IMR-90 (cell line): ENCODE results near the gene MTR. TPM values are rescaled to one million over a fixed set of nuclear protein-coding genes. Genes with fewer than 3 reads are reported as not detected.

Source experiments
- ATAC-seq: fragments of 200-7000 bp; cut with Tn5 transposase; 2 replicates; pipeline ENCODE4 v1.9.1; 2020; ENCODE audit warnings: low read depth, mild to moderate bottlenecking, moderate library complexity
- BruUV-seq: library from RNA; stranded (reverse); fragments of 400-500 nt; replicated peaks from 2 replicates; lab custom pipeline; 2021; lab: Mats Ljungman, UMichigan
- CTCF ChIA-PET: fragments of 300-600 bp; formaldehyde crosslinking; extraction: SDS; loops from one replicate; lab custom pipeline; 2021; ENCODE audit warnings: antibody characterized with exemption; lab: Yijun Ruan, JAX
- POLR2A ChIA-PET: fragments of 300-600 bp; sonication (Branson Sonifier 250); formaldehyde crosslinking; loops from one replicate; lab custom pipeline; 2022; ENCODE audit warnings: antibody characterized with exemption; ENCODE audit not compliant: unreplicated experiment; lab: Charles Lee
- DNase-seq: peaks from one replicate; pipeline ENCODE4 v3.0.0; 2013
- H2AFZ ChIP-seq: replicated peaks from 2 replicates; pipeline ENCODE3; 2013; ENCODE audit warnings: low read length, mild to moderate bottlenecking; ENCODE audit not compliant: poor library complexity
- H2AK5ac ChIP-seq: 2 replicates; pipeline ENCODE4 v1.6.1; 2013; ENCODE audit warnings: low read depth, low read length, inconsistent platforms
- H2AK9ac ChIP-seq: replicated peaks from 2 replicates; pipeline ENCODE3; 2013; ENCODE audit warnings: mild to moderate bottlenecking, low read depth, low read length, moderate library complexity; ENCODE audit not compliant: poor library complexity
- H2BK120ac ChIP-seq: 2 replicates; pipeline ENCODE4 v1.6.1; 2013; ENCODE audit warnings: low read depth, low read length, inconsistent platforms
- H2BK15ac ChIP-seq: 3 replicates; pipeline ENCODE4 v1.6.1; 2013; ENCODE audit warnings: low read depth, low read length, inconsistent platforms
- H2BK20ac ChIP-seq: 2 replicates; pipeline ENCODE4 v1.6.1; 2013; ENCODE audit warnings: low read depth, mild to moderate bottlenecking, inconsistent platforms, low read length, moderate library complexity
- H2BK5ac ChIP-seq: 2 replicates; pipeline ENCODE4 v1.6.1; 2013; ENCODE audit warnings: mild to moderate bottlenecking, low read depth, low read length, inconsistent platforms; ENCODE audit not compliant: poor library complexity, severe bottlenecking
- H3K14ac ChIP-seq: replicated peaks from 2 replicates; pipeline ENCODE4 v1.6.1; 2013; ENCODE audit warnings: low read depth, low read length, inconsistent platforms
- H3K18ac ChIP-seq: 2 replicates; pipeline ENCODE4 v1.6.1; 2013; ENCODE audit warnings: low read depth, low read length, control low read depth
- H3K23ac ChIP-seq: 2 replicates; pipeline ENCODE4 v1.6.1; 2013; ENCODE audit warnings: low read depth, low read length, inconsistent platforms
- H3K27ac ChIP-seq: 2 replicates; pipeline ENCODE4 v1.5.1; 2013; ENCODE audit warnings: mild to moderate bottlenecking, control low read depth, low read length; ENCODE audit not compliant: insufficient read depth
- H3K27me3 ChIP-seq: 2 replicates; pipeline ENCODE4 v1.6.1; 2013; ENCODE audit warnings: low read length; ENCODE audit not compliant: control insufficient read depth, insufficient read depth
- H3K36me3 ChIP-seq: 2 replicates; pipeline ENCODE4 v1.6.1; 2013; ENCODE audit warnings: low read length, mixed read lengths; ENCODE audit not compliant: control insufficient read depth, insufficient read depth
- H3K4ac ChIP-seq: 2 replicates; pipeline ENCODE4 v1.6.1; 2013; ENCODE audit warnings: low read depth, low read length, inconsistent platforms
- H3K4me1 ChIP-seq: 2 replicates; pipeline ENCODE4 v1.6.1; 2013; ENCODE audit warnings: low read length, mixed read lengths; ENCODE audit not compliant: control insufficient read depth, insufficient read depth
- H3K4me2 ChIP-seq: 2 replicates; pipeline ENCODE4 v1.6.1; 2013; ENCODE audit warnings: low read depth, mild to moderate bottlenecking, control low read depth, low read length, moderate library complexity
- H3K4me3 ChIP-seq: 2 replicates; pipeline ENCODE4 v1.5.1; 2013; ENCODE audit warnings: low read depth, mild to moderate bottlenecking, control low read depth, low read length, moderate library complexity; ENCODE audit not compliant: insufficient read depth
- H3K56ac ChIP-seq: 2 replicates; pipeline ENCODE4 v1.6.1; 2013; ENCODE audit warnings: low read length, inconsistent platforms; ENCODE audit not compliant: insufficient read depth; ENCODE audit errors: extremely low read depth
- H3K79me1 ChIP-seq, 2 experiments: 2 replicates each; pipeline ENCODE4 v1.6.1; 2013; ENCODE audit warnings: low read length in 2 of 2, inconsistent platforms in 1 of 2, low read depth in 1 of 2
- H3K9ac ChIP-seq: 2 replicates; pipeline ENCODE4 v1.6.1; 2013; ENCODE audit warnings: low read depth, low read length, control low read depth
- H3K9me1 ChIP-seq: 2 replicates; pipeline ENCODE4 v1.6.1; 2013; ENCODE audit warnings: low read length, inconsistent platforms; ENCODE audit not compliant: insufficient read depth
- H3K9me3 ChIP-seq: 2 replicates; pipeline ENCODE4 v1.6.1; 2013; ENCODE audit warnings: low read length; ENCODE audit not compliant: control insufficient read depth, insufficient read depth
- H4K20me1 ChIP-seq: 2 replicates; pipeline ENCODE4 v1.6.1; 2013; ENCODE audit warnings: low read length, inconsistent platforms; ENCODE audit not compliant: insufficient read depth
- H4K5ac ChIP-seq: 2 replicates; pipeline ENCODE4 v1.6.1; 2013; ENCODE audit warnings: mild to moderate bottlenecking, low read depth, low read length, control low read depth
- H4K8ac ChIP-seq, 2 experiments: 2 replicates each; pipeline ENCODE4 v1.6.1; 2013; ENCODE audit warnings: low read depth in 2 of 2, low read length in 2 of 2, control low read depth in 1 of 2, inconsistent platforms in 1 of 2
- H4K91ac ChIP-seq: 2 replicates; pipeline ENCODE4 v1.6.1; 2013; ENCODE audit warnings: low read depth, low read length, inconsistent platforms; ENCODE audit not compliant: insufficient read depth
- CEBPB ChIP-seq: IDR thresholded peaks from 2 replicates; pipeline ENCODE4 v1.6.1; 2012; ENCODE audit warnings: low read depth, low read length, improper control_type of control experiment
- CHD1 ChIP-seq: IDR thresholded peaks from 2 replicates; pipeline ENCODE4 v1.6.1; 2012; ENCODE audit warnings: low read depth, low read length, improper control_type of control experiment
- CTCF ChIP-seq: conservative IDR thresholded peaks from 2 replicates; pipeline ENCODE4 v1.5.1; 2012; ENCODE audit warnings: mild to moderate bottlenecking, low read depth, low read length, improper control_type of control experiment
- ELK1 ChIP-seq: fragments of 150-350 bp; IDR thresholded peaks from 2 replicates; pipeline ENCODE4 v1.6.1; 2016; ENCODE audit warnings: low read depth, mild to moderate bottlenecking, low read length, moderate library complexity, borderline replicate concordance
- FOS ChIP-seq: fragments of 150-350 bp; IDR thresholded peaks from 2 replicates; pipeline ENCODE4 v1.6.1; 2016; ENCODE audit warnings: low read depth, low read length
- MAFK ChIP-seq: IDR thresholded peaks from 2 replicates; pipeline ENCODE4 v1.6.1; 2012; ENCODE audit warnings: low read depth, low read length, improper control_type of control experiment
- MAZ ChIP-seq: IDR thresholded peaks from 2 replicates; pipeline ENCODE4 v1.6.1; 2012; ENCODE audit warnings: low read depth, mild to moderate bottlenecking, low read length, improper control_type of control experiment, moderate library complexity, borderline replicate concordance
- MXI1 ChIP-seq: IDR thresholded peaks from 2 replicates; pipeline ENCODE4 v1.6.1; 2012; ENCODE audit warnings: low read depth, mild to moderate bottlenecking, low read length, moderate library complexity, borderline replicate concordance
- NFE2L2 ChIP-seq: fragments of 150-350 bp; IDR thresholded peaks from 2 replicates; pipeline ENCODE4 v1.6.1; 2016; ENCODE audit warnings: low read depth, mild to moderate bottlenecking, low read length
- POLR2A ChIP-seq: IDR thresholded peaks from 2 replicates; pipeline ENCODE4 v1.6.1; 2012; ENCODE audit warnings: mild to moderate bottlenecking, low read depth, low read length
- RAD21 ChIP-seq: IDR thresholded peaks from 2 replicates; pipeline ENCODE4 v1.6.1; 2012; ENCODE audit warnings: low read length, improper control_type of control experiment
- RCOR1 ChIP-seq: IDR thresholded peaks from 2 replicates; pipeline ENCODE4 v1.6.1; 2012; ENCODE audit warnings: mild to moderate bottlenecking, low read length, improper control_type of control experiment; ENCODE audit not compliant: insufficient replicate concordance
- SMC3 ChIP-seq: fragments of 150-350 bp; IDR thresholded peaks from 2 replicates; pipeline ENCODE4 v1.6.1; 2016; ENCODE audit warnings: low read depth, mild to moderate bottlenecking, antibody characterized with exemption, low read length, moderate library complexity
- USF2 ChIP-seq: fragments of 150-350 bp; IDR thresholded peaks from 2 replicates; pipeline ENCODE4 v1.6.1; 2017; ENCODE audit warnings: mild to moderate bottlenecking, antibody characterized with exemption, low read length, low read depth
- WGBS, 2 experiments: methylation state at CpG; one replicate each; pipeline versions ENCODE4 v1.1.5 to v1.1.7; 2013; ENCODE audit warnings: missing lambda C conversion rate in 2 of 2; ENCODE audit not compliant: insufficient read length in 1 of 2; ENCODE audit errors: extremely low coverage in 2 of 2; 5-methylcytosine and 5-hydroxymethylcytosine counted together
- dilution Hi-C: fragments of 300-500 bp; cut with HindIII; formaldehyde crosslinking; loops from one replicate; pipeline ENCODE4 v1.14.3; 2018; ENCODE audit warnings: low sequenced_read_pairs; ENCODE audit not compliant: unreplicated experiment
- in situ Hi-C: fragments of 300-500 bp; cut with MboI; formaldehyde crosslinking; loops from 3 replicates; pipeline ENCODE4 v1.14.3; 2019; ENCODE audit warnings: low sequenced_read_pairs, inconsistent platforms, mixed read lengths
- intact Hi-C: fragments of 100-400 bp; cut with micrococcal nuclease; formaldehyde crosslinking; loops from 2 replicates; pipeline ENCODE4 v1.10.0; 2022
- polyA plus RNA-seq, 3 experiments: library from polyadenylated mRNA; depleted of rRNA; stranded (reverse); fragments of >200 nt; gene quantifications; 2 replicates each; pipeline ENCODE4 v1.2.3, GENCODE V29; 2012; ENCODE audit warnings: low replicate concordance in 1 of 3
- total RNA-seq: library from RNA; depleted of rRNA; stranded (reverse); fragments of >200 nt; gene quantifications from 2 replicates; pipeline ENCODE4 v1.2.3, GENCODE V29; 2012

MTR gene
- total and polyA plus RNA-seq, 2 of the 4 experiments (the other 2 are of a cell fraction), result 7.7 to 31.0 TPM

- H3K4me3 ChIP-seq, result no peak overlapping the region
- ChIA-PET POLR2A (no interaction called here), CTCF (no interaction called here)
- intact Hi-C loops (no loop called here), in situ Hi-C loops (no loop called here), dilution Hi-C loops (no loop called here)
- H4K20me1 ChIP-seq, result no peaks in the 10 kb centered on the region
- H3K18ac ChIP-seq, result no peak overlapping the region
- H2AFZ ChIP-seq, result no peak overlapping the region
- WGBS, 2 experiments, result no CpG with 5 or more reads among the region's 4 CpGs
- H4K8ac ChIP-seq, result no peak overlapping the region
- no peak overlapping the region for H2BK15ac ChIP-seq
- no TSS peak for BruUV-seq
- H3K23ac ChIP-seq, result no peak overlapping the region
- H3K4me1 ChIP-seq, result peaks cover 3% of the 10 kb centered on the region; the same call in 1 of the 2 replicates
- no peak overlapping the region for H3K9ac ChIP-seq
- no peak overlapping the region for H2BK20ac ChIP-seq
- no peak overlapping the region for H2AK9ac ChIP-seq
- H3K4ac ChIP-seq, result no peak overlapping the region
- no peak overlapping the region for H2BK5ac ChIP-seq
- no peak for DNase-seq
- no peak overlapping the region for H2BK120ac ChIP-seq
- no peak overlapping the region for H2AK5ac ChIP-seq
- no peak for ATAC-seq
- H3K27ac ChIP-seq, result no peak overlapping the region
- H3K9me1 ChIP-seq, result no peaks in the 10 kb centered on the region
- no peak overlapping the region for H4K91ac ChIP-seq
- H3K27me3 ChIP-seq, result no peaks in the 10 kb centered on the region
- peaks cover 15% of the 10 kb centered on the region for H3K36me3 ChIP-seq
- H3K9me3 ChIP-seq, result no peaks in the 10 kb centered on the region
- H3K79me1 ChIP-seq, result no peaks in the 10 kb centered on the region; a peak in 2 of 4 replicates
- H3K56ac ChIP-seq, result no peak overlapping the region
- TF ChIP-seq MAZ (no peak), MAFK (no peak), CTCF (no peak), RCOR1 (no peak), MXI1 (no peak), POLR2A (no peak), FOS (no peak), NFE2L2 (no peak), USF2 (no peak), ELK1 (no peak), CEBPB (no peak), CHD1 (no peak), SMC3 (no peak), RAD21 (no peak)
- no peak overlapping the region for H3K14ac ChIP-seq
- H3K4me2 ChIP-seq, result no peak overlapping the region
- H4K5ac ChIP-seq, result no peak overlapping the region
These were observed 53.3 kb downstream of the MTR start for GRCh38 chr1:236848274-236848923.
